ENCODE results near the gene SLC44A5. TPM values are rescaled to one million over a fixed set of nuclear protein-coding genes. Genes with fewer than 3 reads are reported as not detected.

SLC44A5 gene
- polyA plus RNA-seq, 3 donors = not detected

GRCh38 chr1:75613916-75614315, 3.0 kb upstream of the SLC44A5 start:
- H3K4me1 ChIP-seq (ENCODE audit: control insufficient read depth in 1 of 2, insufficient read depth in 2 of 2, low read length in 2 of 2) = peaks cover 7 to 11% of the 10 kb centered on the region in 2 donors
- intact Hi-C loops (cut with micrococcal nuclease) = no loop called here
- no CpG with 5 or more reads among the region's 5 CpGs for WGBS (ENCODE audit: insufficient coverage)
- DNase-seq = no peak
- H3K9me3 ChIP-seq (replicated peaks in 1 of 2; ENCODE audit: control insufficient read depth in 1 of 2, insufficient read depth in 1 of 2, low read length in 2 of 2) = peaks cover 0 to 13% of the 10 kb centered on the region in 2 donors
- H3K9ac ChIP-seq (ENCODE audit: insufficient read depth, low read length, poor library complexity, severe bottlenecking) = no peak overlapping the region
- peak overlapping the region in 1 of 2 donors; percentile 76 for H3K4me3 Mint-ChIP-seq
- H3K27me3 ChIP-seq (ENCODE audit: control insufficient read depth in 2 of 2, insufficient read depth in 2 of 2, low read length in 2 of 2) = peaks cover 48 to 69% of the 10 kb centered on the region in 2 donors
- TF ChIP-seq, protein P1, sequence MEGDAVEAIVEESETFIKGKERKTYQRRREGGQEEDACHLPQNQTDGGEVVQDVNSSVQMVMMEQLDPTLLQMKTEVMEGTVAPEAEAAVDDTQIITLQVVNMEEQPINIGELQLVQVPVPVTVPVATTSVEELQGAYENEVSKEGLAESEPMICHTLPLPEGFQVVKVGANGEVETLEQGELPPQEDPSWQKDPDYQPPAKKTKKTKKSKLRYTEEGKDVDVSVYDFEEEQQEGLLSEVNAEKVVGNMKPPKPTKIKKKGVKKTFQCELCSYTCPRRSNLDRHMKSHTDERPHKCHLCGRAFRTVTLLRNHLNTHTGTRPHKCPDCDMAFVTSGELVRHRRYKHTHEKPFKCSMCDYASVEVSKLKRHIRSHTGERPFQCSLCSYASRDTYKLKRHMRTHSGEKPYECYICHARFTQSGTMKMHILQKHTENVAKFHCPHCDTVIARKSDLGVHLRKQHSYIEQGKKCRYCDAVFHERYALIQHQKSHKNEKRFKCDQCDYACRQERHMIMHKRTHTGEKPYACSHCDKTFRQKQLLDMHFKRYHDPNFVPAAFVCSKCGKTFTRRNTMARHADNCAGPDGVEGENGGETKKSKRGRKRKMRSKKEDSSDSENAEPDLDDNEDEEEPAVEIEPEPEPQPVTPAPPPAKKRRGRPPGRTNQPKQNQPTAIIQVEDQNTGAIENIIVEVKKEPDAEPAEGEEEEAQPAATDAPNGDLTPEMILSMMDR (IDR thresholded peaks at IDR 0.05) = no peak
- H3K27me3 Mint-ChIP-seq (ENCODE audit: low read depth in 3 of 3) = peaks cover 53 to 66% (median 60%) of the 10 kb centered on the region in 3 donors
- H3K27ac Mint-ChIP-seq = no peak overlapping the region
- H3K27ac ChIP-seq (ENCODE audit: low read depth in 1 of 2, low read length in 2 of 2) = no peak overlapping the region
- H3K36me3 ChIP-seq (replicated peaks in 1 of 2; ENCODE audit: control insufficient read depth in 1 of 2, insufficient read depth in 2 of 2, low read length in 2 of 2) = no peaks in the 10 kb centered on the region
- H2AFZ ChIP-seq (ENCODE audit: insufficient read depth, low read depth, low read length, poor library complexity, severe bottlenecking) = no peak overlapping the region
- no peaks in the 10 kb centered on the region for H3K79me2 ChIP-seq (ENCODE audit: insufficient read depth, low read length)
- H3K4me2 ChIP-seq (replicated peaks; ENCODE audit: extremely low read depth, low read length, poor library complexity, severe bottlenecking) = no peak overlapping the region
- peaks cover 0 to 17% (median 14%) of the 10 kb centered on the region in 7 donors for H3K9me3 Mint-ChIP-seq
- peaks cover 17% of the 10 kb centered on the region for H3K4me1 Mint-ChIP-seq
- peaks cover 0 to 7% of the 10 kb centered on the region in 2 donors for H3K36me3 Mint-ChIP-seq
- H3K4me3 ChIP-seq (replicated peaks in 1 of 3; ENCODE audit: low read depth in 2 of 3, low read length in 3 of 3) = no peak overlapping the region
- H4K20me1 ChIP-seq (ENCODE audit: insufficient read depth, low read length) = no peaks in the 10 kb centered on the region

DNA sequence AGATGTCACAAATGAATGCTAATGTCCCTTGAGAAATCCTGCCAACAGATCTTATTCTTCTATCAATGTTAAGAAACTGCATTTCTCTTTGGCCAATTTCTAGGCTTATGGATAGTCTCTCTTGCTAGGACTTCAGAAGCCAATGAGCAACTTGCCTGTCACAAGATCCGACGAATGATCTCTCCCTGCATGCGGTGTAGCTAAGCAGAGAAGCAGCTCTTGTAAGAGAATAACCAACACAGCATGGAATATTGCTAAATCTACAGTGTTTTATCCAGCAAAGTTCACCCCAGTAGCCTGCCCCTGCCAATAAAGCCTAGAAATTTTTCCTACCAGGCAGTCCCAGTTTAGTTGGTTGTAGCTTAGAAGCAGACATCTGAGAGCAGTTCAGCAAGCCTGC, 2.1 kb upstream of the SLC44A5 start:
- Histone ChIP-seq H3K79me2 (ENCODE audit: insufficient read depth, low read length) (no peaks in the 10 kb centered on the region), H3K4me2 (replicated peaks; ENCODE audit: extremely low read depth, low read length, poor library complexity, severe bottlenecking) (no peak overlapping the region), H3K4me3 (replicated peaks in 1 of 3; ENCODE audit: low read depth in 2 of 3, low read length in 3 of 3) (no peak overlapping the region), H3K27me3 (ENCODE audit: control insufficient read depth in 2 of 2, insufficient read depth in 2 of 2, low read length in 2 of 2) (peaks cover 44 to 62% of the 10 kb centered on the region in 2 donors), H3K27ac (ENCODE audit: low read depth in 1 of 2, low read length in 2 of 2) (no peak overlapping the region), H3K9me3 (replicated peaks in 1 of 2; ENCODE audit: control insufficient read depth in 1 of 2, insufficient read depth in 1 of 2, low read length in 2 of 2) (peaks cover 0 to 13% of the 10 kb centered on the region in 2 donors), H3K36me3 (replicated peaks in 1 of 2; ENCODE audit: control insufficient read depth in 1 of 2, insufficient read depth in 2 of 2, low read length in 2 of 2) (no peaks in the 10 kb centered on the region), H2AFZ (ENCODE audit: insufficient read depth, low read depth, low read length, poor library complexity, severe bottlenecking) (no peak overlapping the region), H3K4me1 (ENCODE audit: control insufficient read depth in 1 of 2, insufficient read depth in 2 of 2, low read length in 2 of 2) (peaks cover 7 to 11% of the 10 kb centered on the region in 2 donors), H4K20me1 (ENCODE audit: insufficient read depth, low read length) (no peaks in the 10 kb centered on the region), H3K9ac (ENCODE audit: insufficient read depth, low read length, poor library complexity, severe bottlenecking) (no peak overlapping the region)
- Mint-ChIP-seq H3K36me3 (peaks cover 0 to 7% of the 10 kb centered on the region in 2 donors), H3K27ac (no peak overlapping the region), H3K4me1 (peaks cover 17% of the 10 kb centered on the region), H3K27me3 (ENCODE audit: low read depth in 3 of 3) (peaks cover 48 to 59% (median 52%) of the 10 kb centered on the region in 3 donors), H3K9me3 (peaks cover 3 to 17% (median 14%) of the 10 kb centered on the region in 7 donors), H3K4me3 (no peak overlapping the region)
- intact Hi-C loops (cut with micrococcal nuclease) = no loop called here
- TF ChIP-seq, protein P1 (IDR thresholded peaks at IDR 0.05) = no peak
- no CpG with 5 or more reads among the region's 3 CpGs for WGBS (ENCODE audit: insufficient coverage)
- DNase-seq = no peak
